NCI-H1694 treated with DMSO at 0.1 percent for 48 hours (cell line): Measurements from ENCODE around the gene ZNF341.
A peak's percentile ranks its signal among the peaks of the same experiment; 100 is the strongest.

Source experiments
- DNase-seq: peaks from one replicate; lab custom pipeline; 2025; lab: John Stamatoyannopoulos, UW

Gene ZNF341

GRCh38 chr20:33796263-33796906 lies 64.6 kb downstream of the ZNF341 start:
- no peak for DNase-seq

- no peak for DNase-seq
These were observed 65.2 kb downstream of the ZNF341 start for GRCh38 chr20:33796907-33797544.

- DNase-seq: no peak
These were observed 66.6 kb downstream of the ZNF341 start for GRCh38 chr20:33798444-33798843.

- DNase-seq: no peak
These were observed 72.1 kb downstream of the ZNF341 start for GRCh38 chr20:33803921-33804337.

GRCh38 chr20:33808388-33808787 lies 76.6 kb downstream of the ZNF341 start:
- DNase-seq: no peak

- DNase-seq: no peak
These were observed 78.5 kb downstream of the ZNF341 start for GRCh38 chr20:33810259-33810658.

GRCh38 chr20:33810885-33811775 lies 79.3 kb downstream of the ZNF341 start, which contains the start of gene CHMP4B:
Gene CHMP4B (plus strand): TSS chr20:33811348. CDS start chr20:33811469, 121 bp downstream.
- peak; percentile 95 for DNase-seq

GRCh38 chr20:33811776-33812151 lies 80.0 kb downstream of the ZNF341 start:
- no peak for DNase-seq

GRCh38 chr20:33812152-33812849 lies 80.5 kb downstream of the ZNF341 start:
- DNase-seq: no peak

GRCh38 chr20:33812908-33813462 lies 81.2 kb downstream of the ZNF341 start:
- DNase-seq: no peak

- no peak for DNase-seq
These were observed 82.5 kb downstream of the ZNF341 start for GRCh38 chr20:33814238-33814712.

- no peak for DNase-seq
These were observed 83.9 kb downstream of the ZNF341 start for GRCh38 chr20:33815671-33816070.

GRCh38 chr20:33816191-33816590 lies 84.4 kb downstream of the ZNF341 start:
- no peak for DNase-seq

GRCh38 chr20:33817411-33817810 lies 85.6 kb downstream of the ZNF341 start:
- no peak for DNase-seq

GRCh38 chr20:33819456-33819855 lies 87.7 kb downstream of the ZNF341 start:
- DNase-seq: no peak

- no peak for DNase-seq
These were observed 88.6 kb downstream of the ZNF341 start for GRCh38 chr20:33820362-33820761.

- DNase-seq: no peak
These were observed 89.6 kb downstream of the ZNF341 start for GRCh38 chr20:33821270-33821836.

GRCh38 chr20:33822423-33822822 lies 90.6 kb downstream of the ZNF341 start:
- no peak for DNase-seq

- DNase-seq: no peak
These were observed 91.2 kb downstream of the ZNF341 start for GRCh38 chr20:33822991-33823390.

GRCh38 chr20:33824852-33825251 lies 93.1 kb downstream of the ZNF341 start:
- no peak for DNase-seq
